Hematopoietic multipotent progenitor cell (in vitro differentiated cells): Measurements from ENCODE around the gene MYOCD. TPM values are rescaled to one million over a fixed set of nuclear protein-coding genes. Genes with fewer than 3 reads are reported as not detected.

Source experiments
- DNase-seq, 3 donors: peaks; one replicate each; pipeline ENCODE4 v3.0.0-alpha.2; 2011 to 2015; ENCODE audit warnings: low read depth in 2 of 3, low spot score in 2 of 3
- total RNA-seq: library from RNA; depleted of rRNA; stranded (reverse); fragments of >200 nt; gene quantifications from one replicate; pipeline ENCODE4 v1.2.3, GENCODE V29; 2012

Gene MYOCD
- total RNA-seq, 1 donor, result under 0.01 TPM

DNA sequence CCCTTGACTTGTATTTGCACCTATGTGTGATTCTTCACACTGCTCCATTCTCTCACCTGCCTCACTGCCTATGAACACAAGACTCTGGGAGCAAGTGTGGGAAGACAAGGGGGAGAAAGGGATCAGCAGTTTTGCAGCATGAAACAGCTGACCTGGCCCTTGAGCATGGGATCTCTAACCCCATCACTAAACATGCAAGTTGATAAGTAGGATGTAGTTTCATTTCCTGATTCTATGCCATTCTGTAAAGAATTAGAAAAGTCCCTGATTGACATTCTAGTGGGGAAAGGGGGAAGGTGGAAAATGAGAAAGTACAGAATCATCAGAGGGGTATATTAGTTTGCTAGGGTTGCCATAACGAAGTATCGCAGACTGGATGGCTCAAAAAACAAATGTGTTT is 25.3 kb upstream of the MYOCD start:
- DNase-seq, result no peak

DNA sequence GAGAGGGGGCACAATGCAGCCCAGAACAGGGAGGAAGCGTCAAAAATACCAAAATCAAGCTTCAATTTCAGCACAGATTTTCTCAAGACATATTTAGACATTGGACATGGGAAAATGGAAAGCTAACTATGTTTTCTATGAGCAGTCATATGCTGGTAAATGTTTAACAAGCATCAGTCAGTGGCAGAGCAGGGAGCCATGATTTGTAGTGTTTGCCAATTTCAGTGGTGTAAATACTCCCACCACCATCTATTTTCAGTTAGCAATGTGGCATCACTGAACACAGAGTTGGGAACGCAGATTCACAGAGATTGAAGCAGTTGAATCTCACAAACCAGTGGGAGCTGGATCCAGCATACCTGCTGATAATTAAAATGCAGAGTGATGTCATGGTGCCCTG is 24.6 kb upstream of the MYOCD start:
- no peak for DNase-seq

DNA sequence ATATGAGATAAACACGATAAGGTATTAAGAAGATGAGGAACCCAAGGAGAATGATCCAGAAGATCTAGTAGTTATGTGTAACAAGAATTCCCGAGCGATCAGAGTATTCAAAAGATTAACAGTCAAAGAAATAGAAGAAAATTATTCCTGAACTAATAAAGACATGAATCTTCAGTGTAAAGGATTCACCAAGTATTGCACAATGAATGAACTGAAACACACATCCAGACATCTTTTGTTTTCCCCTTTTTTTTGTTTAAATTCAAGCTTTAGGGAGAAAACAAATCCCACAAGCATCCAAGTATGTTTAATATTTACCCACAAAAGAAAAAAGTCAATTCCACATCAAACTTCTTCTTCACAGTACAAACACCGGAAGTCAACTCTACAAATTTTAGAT is 23.7 kb upstream of the MYOCD start:
- no peak for DNase-seq

DNA sequence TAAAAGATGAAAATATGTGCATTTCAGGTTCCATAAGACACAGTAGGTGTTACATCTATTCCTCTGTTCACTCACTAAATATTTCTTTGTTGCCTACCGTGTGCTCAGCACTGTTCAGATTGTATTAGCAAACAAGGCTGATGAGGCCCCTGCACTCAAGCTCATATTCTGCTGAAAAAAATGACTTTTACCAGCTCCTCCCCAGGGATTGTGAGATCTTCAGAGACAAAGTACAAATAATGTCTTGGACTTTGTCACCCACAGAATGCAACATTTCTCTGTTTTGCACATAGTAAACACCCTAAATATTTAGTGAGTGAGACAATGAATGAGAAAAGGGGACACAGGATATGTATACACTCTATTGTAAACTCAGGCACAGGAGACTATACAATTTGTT is 21.9 kb upstream of the MYOCD start:
- DNase-seq, result no peak

DNA sequence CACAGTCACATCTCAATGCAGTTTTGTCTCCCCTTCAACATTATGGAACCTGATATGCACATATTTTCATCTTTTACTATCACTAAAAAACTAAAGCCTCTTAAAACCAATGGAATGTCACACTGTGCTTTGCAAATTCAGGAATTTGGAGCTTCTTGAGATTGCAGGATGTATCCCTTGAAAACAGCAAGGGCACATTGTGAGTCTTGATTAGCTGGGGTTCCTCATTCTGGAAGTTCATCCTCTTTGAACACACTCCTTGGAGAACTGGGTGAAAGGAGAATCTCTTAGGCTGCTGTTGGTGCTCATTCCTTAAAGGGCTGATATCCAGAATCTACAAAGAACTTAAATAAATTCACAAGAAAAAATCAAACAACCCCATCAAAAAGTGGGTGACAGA is 21.1 kb upstream of the MYOCD start:
- DNase-seq, result no peak

DNA sequence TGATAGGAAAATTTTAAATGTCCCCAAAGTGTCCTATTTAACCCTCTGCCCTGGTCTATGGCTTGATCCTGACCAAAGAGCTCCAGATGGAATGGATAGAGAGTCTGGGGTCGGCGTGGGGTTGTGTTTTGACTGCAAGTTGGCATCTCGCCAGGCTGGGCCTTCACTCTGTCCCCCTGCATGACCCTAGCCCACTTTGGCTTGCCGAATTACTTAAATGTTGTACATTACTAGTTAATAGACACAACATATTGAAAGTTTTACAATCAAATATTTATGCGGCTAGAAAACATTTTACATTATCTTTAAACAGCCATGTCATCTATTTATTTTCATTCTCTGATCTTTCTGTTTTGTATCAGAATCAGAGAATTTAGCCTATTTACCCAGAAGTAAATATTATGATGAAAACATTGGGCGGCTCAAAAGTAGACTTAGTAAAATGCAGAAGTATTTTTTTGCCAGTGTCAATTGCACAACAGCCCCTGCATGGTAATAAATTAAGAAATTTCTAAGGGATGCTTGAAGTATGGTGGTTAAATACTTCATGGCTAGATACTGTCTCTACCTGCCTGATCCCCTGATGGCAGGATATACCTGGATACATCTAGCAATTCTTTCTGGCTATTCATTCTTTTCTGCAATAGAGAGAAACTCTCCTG is 18.8 kb upstream of the MYOCD start:
- DNase-seq, result no peak

DNA sequence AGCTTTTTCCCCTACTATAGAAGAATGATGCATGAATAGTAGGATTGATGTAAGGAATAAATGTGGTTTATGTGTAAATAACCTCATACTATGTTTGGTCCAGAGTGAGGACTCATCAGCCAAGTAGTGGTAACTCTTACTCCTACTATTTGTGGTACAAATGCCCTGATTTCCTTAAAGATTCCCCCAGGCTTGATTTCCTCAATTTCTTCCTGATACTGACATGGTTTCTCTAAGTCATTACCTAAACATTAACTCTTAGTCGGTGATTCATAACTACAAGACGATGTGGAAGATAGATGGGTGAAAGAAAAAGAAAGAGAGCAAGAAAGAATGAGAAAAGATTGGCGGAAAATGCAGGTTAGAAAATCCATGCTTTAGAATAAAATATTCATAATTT is 17.2 kb upstream of the MYOCD start:
- DNase-seq, result no peak

DNA sequence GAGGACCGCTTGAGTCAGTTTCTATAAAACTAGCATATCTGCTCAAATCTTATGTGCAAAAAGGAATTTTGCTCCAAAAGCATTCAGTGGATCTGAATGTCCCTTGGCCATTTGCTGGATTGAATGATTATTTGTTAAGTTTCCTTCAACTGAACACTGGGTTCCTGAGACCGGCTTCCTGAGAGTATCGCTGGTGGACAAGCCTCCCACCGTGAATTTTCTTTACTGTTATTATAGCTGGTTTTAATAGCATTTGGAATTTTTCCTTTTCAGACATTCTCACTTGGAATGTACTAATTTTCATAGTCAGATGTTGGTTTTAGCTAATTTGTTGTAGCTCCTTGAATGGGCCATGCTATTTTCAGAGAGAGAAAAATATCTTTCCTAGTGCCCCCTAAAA is 9.8 kb upstream of the MYOCD start:
- DNase-seq, result no peak

DNA sequence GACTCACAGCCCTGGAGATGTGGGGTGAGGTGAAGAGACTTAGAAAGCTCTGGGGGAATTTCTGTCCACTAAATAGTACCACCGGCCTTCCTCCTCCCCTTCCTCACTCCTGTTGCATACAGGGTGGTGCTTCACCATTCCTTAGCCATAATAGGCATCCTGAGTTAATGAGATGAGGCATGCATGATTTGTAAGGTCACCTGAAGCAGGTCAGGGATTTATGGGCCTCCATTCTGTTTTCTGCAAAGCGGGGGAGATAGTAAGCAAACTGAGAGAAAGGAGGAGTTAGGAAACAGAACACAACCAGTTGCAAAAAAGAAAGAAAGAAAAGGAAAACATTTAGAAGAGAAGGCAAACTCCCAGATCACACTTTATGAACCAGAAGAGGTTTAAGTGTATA is 9.3 kb upstream of the MYOCD start:
- DNase-seq, result no peak

DNA sequence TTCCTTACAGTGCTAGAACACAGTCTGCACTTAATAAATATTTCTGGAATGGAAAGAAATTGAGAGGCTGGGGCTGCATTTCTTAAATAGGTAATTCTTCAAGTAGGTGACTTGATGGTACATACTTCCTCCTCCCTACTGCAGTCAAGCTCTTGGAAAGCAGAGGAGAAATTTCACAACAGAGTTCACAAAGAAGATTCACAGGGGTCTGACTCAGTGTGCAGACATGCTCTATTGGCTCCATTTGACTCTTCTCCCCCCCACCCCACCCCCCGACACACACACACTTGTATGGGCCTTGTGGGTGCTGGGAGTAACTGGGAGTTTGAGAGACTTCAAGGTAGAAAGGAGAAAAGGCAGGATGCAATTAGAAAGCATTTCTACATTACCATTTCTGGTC is 6.2 kb upstream of the MYOCD start:
- DNase-seq, result no peak

DNA sequence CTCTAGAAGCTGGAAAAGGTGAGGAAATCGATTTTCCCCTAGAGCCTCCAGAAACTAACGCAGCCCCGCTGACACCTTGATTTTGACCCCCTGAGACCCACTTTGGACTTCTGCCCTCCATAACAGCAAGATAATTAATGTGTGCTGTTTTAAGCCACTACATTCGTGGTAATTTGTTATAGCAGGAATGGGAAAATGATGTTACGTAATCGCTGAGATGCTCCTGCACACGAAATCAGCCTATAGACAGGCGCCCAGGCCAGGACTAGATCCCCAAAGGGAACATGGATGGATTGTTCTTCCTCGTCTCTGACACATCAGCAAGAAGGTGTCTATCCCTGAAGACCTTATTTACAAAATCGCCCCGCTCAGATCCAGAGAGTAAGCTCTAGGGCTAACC is 1.4 kb upstream of the MYOCD start:
- no peak for DNase-seq

DNA sequence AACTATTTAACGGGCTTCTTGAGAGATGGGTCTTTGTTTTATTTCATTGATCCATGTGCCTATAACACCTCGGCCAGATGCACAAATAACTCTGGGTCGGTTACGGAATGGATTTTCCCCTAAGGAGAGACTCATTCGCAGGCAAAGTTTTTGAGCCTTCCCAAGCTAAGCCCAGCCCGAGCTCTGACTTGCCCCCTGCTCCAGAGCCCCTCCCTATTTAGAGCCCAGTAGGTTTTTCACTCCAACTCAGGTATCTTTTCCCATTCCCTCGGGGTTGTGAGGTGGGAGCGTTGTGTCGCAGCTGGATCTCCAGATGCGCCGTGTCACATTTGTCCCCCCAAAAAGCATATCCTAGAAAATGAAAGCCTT is 812 bp upstream of the MYOCD start:
- DNase-seq, result no peak

DNA sequence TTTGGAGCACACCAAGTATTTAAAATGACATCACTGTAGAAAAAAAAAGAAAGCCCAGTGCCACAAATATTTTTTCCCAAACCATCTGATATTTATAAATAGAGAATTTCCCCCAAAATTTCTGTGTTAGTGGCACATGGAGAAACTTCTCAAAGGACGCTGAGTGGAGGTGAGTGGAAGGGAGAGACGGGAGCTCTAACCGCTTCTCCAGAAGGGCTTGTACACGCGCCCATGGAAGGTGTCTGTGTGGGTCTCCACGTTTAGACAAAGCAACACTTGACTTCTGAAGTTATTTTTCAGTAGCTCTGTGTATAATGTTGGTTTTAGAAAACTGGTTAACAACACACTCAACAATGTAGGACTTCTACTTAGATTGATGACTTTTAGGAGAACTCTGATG is 1.0 kb downstream of the MYOCD start:
- DNase-seq, result no peak

DNA sequence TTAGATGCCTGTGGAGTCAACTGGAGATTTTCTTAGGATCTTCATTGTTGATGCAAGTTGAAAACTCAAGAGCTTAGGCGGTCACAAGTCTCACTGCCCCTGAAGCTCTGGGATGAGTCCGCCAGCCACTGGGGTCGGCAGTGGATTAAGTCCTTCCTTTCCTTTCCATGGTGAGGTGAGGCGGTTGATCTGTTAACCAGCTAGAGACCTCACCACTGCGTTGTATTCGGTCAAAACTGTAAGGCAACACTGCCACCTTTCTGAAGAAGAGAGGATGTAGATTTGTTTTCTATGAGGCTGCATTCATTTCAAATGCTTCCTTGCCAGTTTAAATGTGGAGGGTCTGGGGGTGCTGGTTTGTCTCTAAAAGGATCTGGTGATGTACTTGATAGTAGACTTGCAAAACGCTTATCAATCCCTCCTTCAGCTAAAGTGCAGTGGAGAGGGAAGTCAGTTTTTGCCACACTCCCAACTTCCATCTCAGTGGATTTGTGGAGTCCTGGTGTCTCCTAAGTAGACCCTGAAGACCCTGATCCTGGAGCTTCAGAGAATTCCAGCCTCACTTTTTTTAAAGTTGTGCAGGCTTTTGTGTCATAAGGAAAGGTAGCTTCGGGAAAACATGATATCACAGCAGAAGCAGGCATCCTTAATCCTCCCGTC is 1.7 kb downstream of the MYOCD start:
- DNase-seq, result peak in 1 of 3 donors; percentile 7

DNA sequence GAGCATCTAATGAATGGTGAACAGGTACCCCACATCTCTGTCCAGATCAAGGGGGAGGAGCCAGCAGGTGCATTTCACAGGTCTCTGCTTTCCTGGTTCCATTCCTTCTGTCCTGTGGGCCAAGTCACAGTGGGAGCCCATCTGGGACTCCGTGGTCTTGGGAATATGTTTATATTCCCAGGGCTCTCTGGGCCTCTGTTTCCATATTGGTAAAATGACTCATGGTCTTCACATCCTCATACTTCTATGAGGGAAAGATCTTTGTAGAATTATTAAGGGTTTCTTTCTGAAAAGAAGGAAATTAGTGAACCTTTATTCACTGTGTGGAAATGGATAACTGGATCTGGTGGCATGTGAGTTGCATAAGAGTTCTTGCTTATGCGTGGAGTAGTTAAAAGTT is 6.2 kb downstream of the MYOCD start:
- DNase-seq, result no peak

DNA sequence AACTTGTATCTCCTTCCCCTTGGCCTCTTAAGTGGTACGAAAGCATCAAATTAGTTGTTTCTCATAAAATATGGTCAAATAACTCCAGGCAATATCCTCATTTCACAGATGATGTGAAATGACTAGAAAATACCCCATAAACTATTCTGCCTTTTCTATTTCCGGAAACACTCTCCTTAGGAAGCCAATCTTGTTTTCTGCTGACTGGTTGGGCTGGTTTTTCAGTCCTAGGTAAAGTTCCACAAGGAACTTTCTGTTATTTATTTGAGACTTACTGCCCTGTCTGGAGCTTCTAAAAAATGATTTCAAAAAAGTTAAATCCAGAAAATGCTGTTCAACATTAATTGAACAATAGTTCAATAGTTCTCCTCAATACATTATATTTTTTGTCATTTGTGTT is 7.3 kb downstream of the MYOCD start:
- DNase-seq, result no peak

DNA sequence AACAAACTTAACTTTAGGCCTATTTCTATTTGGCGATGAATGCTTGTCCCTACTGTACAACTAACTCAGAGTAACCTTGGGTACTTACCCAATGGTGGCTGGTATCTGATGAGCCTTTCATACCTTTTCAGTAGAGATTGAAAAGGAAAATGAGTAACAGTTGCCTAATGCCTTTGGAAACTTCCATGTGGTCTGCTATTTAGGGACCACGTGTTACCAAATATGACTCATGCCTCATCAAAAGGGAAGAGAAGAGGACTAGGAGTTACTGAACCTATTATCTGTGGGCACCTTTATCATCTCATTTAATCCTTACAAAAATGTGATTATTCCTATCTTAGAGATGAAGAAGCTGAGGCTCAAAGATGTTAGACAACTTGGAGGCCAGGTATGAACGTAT is 8.1 kb downstream of the MYOCD start:
- no peak for DNase-seq

DNA sequence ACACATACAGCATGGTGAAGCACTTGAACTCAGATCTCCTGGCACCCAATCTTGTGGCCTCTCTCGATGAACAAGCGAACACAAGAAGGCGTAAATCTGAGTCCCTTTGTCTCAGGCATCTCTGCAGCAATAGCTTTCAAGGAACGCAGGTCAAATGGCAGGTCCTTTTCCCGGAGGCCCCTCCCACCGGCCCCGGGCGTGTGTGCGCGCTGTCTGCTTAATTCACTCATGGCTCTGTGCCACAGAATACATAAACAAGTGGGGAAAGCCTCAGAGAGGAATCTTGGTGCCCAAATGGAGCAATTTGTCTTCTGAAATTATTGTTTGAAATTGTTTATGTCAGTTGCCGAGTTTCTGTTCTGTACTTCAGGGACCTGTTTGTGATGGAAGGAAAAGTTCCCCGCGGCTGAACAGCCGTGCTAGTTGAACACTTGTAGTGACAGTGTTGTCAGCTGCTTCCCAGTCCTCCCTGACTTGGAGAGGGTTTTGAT is 14.8 kb downstream of the MYOCD start:
- DNase-seq, result no peak

DNA sequence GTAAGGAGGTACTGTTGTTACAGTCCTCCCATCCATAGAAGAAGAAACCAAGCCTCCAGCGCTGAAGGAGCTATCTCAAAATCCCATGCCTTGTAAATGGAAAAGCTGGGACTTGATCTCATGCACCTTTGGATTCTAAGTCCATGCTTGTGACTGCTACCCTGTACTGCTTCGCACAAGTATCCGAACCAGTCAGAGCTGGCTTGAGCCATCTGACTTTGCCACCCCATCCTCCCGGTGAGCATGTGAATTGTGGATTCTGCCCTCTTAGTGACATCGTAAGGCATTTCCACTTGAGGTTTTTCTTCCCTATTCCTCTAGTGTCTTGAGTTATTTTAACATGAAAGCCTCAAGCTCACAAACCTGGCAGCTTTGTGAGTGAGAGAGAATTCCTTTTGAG is 15.3 kb downstream of the MYOCD start:
- DNase-seq, result no peak

DNA sequence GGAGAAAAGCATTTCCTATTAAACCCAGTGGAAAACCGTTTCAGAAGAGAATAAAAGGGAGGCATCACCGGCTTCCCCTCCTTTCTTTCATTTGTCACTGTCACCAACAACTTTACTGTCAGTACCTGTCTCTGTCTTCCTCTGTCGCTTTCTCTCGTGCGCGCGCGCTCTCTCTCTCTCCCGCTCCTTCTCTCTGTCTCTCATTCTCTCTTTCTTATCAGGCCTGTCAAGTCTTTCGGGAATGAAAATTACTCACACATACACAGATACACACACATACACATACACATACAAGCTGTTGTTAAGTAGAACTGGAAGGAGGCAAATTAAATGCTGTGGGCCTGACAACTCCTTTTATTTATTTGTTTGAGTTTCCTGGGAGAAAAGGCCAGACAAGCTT is 17.6 kb downstream of the MYOCD start:
- DNase-seq, result no peak

DNA sequence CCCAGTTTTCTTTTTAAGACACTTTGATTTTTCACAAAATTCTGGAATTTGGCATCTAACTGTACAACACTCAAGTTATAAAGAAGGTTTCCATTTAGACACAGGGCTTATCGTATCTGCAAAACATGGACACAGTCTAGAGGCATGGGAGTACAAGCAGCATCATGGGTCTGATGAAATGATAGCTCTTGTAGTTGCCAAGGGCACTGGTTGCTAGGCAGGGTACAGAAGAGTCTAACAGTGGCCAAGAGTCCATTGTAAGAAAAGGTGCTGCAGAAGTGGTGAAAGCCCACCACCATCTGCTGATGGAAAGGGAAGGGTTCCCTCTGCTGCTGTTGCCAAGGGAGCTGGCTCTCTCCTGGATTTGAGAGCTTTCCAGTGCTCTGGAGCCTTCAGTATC is 20.8 kb downstream of the MYOCD start:
- no peak for DNase-seq

DNA sequence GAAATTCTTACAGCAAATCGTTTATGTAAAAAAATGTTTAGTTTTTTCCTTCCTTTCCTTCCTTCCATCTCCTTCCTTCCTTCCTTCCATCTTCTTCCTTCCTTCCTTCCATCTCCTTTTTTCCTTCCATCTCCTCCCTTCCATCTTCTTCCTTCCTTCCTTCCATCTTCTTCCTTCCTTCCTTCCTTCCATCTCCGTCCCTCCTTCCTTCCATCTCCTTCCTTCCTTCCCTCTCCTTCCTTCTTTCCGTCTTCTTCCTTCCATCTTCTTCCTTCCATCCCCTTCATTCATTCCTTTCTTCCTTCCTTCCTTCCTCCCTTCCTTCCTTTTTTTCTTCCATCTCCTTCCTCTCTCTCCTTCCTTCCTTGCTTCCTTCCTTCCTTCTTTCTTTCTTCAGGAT is 22.7 kb downstream of the MYOCD start:
- no peak for DNase-seq

DNA sequence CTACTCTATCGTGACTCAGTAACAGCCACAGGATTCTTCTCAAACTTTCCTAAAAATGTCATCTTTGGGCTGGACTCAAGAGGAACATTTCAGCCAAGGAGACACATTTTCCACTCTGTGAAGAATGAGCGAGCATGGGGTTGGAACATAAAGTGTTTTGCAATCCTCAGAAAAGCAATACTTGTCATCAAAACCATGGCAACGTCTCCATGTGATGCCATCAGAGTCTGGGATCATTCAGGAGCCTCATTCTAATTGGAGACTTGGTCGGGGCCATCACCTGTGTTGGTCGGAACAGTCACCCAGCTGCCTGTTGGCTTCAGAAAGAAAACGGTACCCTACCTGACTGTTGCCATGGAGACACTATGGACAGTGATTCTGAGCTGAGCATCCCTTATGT is 25.5 kb downstream of the MYOCD start:
- no peak for DNase-seq
